Stimulated activated naive CD4-positive, alpha-beta T cell (primary cell): ENCODE results near the gene LAMB4.

ENCODE experiments used
- DNase-seq, 6 experiments: peaks; one replicate each; lab custom pipeline; 2025; lab: John Stamatoyannopoulos, UW

Gene LAMB4, protein sequence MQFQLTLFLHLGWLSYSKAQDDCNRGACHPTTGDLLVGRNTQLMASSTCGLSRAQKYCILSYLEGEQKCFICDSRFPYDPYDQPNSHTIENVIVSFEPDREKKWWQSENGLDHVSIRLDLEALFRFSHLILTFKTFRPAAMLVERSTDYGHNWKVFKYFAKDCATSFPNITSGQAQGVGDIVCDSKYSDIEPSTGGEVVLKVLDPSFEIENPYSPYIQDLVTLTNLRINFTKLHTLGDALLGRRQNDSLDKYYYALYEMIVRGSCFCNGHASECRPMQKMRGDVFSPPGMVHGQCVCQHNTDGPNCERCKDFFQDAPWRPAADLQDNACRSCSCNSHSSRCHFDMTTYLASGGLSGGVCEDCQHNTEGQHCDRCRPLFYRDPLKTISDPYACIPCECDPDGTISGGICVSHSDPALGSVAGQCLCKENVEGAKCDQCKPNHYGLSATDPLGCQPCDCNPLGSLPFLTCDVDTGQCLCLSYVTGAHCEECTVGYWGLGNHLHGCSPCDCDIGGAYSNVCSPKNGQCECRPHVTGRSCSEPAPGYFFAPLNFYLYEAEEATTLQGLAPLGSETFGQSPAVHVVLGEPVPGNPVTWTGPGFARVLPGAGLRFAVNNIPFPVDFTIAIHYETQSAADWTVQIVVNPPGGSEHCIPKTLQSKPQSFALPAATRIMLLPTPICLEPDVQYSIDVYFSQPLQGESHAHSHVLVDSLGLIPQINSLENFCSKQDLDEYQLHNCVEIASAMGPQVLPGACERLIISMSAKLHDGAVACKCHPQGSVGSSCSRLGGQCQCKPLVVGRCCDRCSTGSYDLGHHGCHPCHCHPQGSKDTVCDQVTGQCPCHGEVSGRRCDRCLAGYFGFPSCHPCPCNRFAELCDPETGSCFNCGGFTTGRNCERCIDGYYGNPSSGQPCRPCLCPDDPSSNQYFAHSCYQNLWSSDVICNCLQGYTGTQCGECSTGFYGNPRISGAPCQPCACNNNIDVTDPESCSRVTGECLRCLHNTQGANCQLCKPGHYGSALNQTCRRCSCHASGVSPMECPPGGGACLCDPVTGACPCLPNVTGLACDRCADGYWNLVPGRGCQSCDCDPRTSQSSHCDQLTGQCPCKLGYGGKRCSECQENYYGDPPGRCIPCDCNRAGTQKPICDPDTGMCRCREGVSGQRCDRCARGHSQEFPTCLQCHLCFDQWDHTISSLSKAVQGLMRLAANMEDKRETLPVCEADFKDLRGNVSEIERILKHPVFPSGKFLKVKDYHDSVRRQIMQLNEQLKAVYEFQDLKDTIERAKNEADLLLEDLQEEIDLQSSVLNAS (N-terminal part only)

DNA sequence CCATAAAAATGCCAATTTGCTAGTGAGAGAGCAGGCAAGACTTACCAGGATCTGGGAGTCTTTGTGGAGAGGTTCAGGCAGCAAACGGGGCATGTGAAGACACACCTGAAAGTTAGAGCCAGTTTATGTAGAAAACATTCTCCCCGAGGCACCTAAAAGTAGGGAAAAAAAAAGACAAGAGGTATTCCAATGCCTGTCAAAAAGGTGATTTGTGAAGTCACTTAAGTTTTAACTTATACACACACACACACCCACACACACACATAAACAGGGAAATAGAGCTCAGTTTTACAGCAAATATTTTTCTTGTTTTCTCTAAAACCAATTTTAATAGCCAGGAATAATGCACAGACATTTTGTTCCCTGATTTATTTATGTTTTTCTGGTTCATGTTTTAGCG, at the start of gene LAMB4:
Gene LAMB4 (minus strand): TSS at position 101 of the 400 bp plus-strand sequence. CDS start 7,197 bp downstream, outside the sequence.
- DNase-seq, result no peak

DNA sequence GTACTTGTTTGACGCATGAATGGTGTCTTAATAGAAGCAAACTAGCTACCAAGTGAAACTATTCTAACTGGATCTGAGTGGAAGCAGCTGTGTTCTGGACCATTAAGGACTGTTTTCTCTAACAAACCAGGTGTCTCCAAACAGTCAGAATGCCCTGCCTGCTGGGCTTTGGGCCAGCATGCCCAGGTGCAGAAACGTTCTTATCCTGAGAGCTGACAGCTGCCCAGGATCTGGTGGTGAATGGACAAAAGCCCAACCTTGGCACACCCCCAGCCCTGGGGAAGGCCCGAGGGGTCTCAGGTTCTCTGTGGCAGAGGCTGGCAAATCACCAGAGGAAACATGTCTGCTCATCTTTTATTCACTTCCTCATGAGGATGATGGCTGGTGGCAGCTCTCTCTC, 48.2 kb upstream of the LAMB4 start:
- DNase-seq, result no peak

DNA sequence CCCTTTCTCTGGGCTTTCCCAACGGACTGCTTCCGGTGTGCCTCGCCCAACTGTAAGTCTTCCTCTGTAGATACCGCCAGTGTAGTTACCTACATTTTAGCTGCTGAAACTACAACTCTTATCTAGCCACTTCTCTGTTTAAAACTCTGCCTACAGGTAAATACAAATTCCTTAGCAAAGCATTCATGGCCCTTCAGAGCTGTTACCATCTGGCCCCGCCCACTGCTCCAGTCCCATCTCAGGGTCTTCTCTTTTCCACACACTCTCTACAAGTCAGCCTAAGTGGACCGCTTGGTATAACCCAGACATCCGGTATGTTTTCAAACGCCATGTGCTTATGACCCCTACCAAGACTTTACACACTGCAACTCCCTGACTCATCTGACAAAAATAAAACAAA, 41.0 kb upstream of the LAMB4 start:
- DNase-seq, result no peak

- no peak for DNase-seq
Observed at GRCh38 chr7:108170251-108170650, 40.1 kb upstream of the LAMB4 start.

GRCh38 chr7:108167460-108167859, 37.3 kb upstream of the LAMB4 start:
- no peak for DNase-seq

GRCh38 chr7:108166687-108167086, 36.5 kb upstream of the LAMB4 start:
- DNase-seq, result no peak

- no peak for DNase-seq
Observed at GRCh38 chr7:108165723-108166122, 35.6 kb upstream of the LAMB4 start.

DNA sequence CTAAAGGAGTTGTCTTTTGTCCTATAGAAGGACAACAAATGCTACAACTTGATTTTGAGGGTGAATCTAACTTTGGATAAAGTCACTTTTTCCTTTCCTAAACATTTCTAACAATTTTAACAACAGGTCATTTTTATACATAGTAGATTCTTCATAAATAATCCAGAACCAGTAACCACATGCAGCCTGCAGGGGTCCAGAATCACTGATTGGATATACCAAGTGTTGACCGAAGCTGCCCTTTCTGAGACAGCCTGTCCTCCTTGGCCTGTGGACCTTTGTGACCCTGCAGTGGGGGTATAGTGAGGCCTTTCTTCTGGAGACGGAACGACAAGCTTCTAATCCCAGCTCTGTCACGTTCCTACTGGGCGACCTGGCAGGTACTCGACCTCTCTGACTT, 34.8 kb upstream of the LAMB4 start:
- DNase-seq, result no peak

- no peak for DNase-seq
Observed at GRCh38 chr7:108164342-108164741, 34.2 kb upstream of the LAMB4 start.

GRCh38 chr7:108158776-108159175, 28.6 kb upstream of the LAMB4 start:
- no peak for DNase-seq

- DNase-seq, result no peak
Observed at GRCh38 chr7:108157606-108158335, 27.6 kb upstream of the LAMB4 start.

DNA sequence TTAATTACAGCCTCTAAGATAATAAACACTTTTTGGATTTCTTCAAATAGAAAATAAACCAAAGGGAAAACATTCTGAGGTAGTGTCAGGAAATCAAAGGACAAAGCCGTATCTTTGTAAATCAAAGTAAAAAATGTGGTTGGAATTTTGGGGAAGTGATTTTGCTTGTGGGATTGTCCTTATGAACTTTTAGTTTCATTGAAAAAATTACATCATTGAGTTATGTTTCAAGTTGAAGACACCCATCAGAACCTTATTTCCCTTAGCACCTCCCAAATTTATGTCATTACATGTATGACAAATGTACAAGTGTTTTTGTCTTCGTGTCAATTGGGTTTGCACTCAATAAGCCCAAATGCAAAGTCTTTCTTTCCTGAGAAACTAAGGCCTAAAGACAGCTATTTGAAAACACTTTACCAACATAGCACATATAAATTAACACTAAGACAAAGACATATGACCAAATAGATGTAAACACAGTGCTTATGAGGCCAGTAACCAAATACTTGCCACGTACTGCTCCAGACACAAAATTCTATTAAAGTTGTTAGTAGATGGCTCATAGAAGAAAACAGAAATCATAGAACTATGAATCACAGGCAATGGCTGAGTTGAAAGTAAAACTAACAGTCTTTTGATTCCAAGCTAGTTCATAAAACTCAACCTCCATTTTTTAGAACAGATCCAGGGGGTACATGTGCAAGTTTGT, 26.9 kb upstream of the LAMB4 start:
- no peak for DNase-seq

DNA sequence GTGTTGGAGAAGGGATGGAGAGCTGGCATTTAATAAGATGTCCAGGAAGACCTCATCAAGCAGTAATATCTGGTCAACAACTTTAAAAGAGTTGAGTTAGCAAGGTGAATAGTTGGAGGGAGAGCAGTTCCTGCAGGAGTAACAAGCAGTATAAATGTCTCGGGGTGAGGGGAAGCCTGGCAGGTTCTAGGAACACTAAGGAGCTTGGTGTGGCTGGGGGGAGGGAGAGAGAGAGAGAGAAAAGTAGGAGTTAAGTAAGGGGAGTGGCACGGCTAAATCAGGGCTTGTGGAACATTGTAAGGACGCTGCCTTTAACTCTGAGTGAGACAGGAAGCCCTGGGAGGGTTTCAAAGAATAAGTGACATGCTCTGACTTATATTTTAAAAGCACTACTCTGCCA, 22.0 kb upstream of the LAMB4 start:
- no peak for DNase-seq

- no peak for DNase-seq
Observed at GRCh38 chr7:108149908-108150307, 19.7 kb upstream of the LAMB4 start.

DNA sequence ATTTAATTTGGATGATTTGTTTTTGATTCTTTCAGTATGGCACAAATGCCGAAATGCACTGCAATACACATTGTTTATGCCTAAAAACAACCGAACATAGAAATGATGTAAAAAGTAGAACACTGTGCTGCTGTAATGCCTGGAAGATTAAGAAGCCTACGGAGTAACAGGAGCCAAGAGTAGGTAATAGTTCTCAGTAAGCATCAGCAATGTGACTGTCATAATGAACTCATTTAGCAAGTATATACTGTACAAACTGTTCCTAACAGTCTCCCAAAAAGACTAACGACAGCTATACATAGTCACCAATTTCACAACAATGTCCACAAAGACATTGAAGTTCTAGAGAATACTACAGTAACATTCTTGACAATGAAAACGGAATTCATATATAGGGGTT, 19.0 kb upstream of the LAMB4 start:
- DNase-seq, result no peak

GRCh38 chr7:108147031-108147563, 16.9 kb upstream of the LAMB4 start:
- DNase-seq, result no peak

DNA sequence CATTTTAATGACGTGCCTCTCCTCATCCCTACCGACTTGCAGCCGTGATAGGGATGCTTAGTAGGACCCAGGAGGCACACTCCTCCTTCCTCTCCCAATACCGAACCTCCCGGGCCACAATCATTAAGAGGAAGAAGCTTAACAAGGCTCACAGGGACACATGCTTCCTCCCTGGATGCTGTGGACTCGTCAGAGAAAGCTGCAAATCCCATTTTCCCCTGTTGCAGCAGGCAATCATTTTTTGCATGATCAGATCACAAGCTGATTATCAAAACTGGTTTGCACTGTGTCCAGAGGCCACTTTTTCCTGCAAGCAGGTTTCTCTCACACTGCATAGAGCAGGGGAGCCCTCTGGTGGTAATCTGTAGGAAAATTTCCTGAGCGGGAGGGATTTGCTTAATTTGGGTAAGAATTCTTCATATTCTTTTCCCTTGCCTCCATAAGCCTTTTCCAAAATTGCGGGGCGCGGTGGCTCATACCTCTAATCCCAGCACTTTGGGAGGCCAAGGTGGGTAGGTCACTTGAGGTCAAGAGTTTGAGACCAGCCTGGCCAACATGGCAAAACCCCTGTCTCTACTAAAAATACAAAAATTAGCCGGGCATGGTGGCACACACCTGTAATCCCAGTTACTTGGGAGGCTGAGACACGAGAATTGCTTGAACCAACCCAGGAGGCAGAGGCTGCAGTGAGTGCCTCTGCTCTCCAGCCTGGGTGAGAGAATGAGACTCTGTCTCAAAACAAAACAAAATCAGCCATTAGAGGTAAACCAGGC, 16.1 kb upstream of the LAMB4 start:
- DNase-seq, result peak in 5 of 6 experiments; percentile 1 to 43 (median 16)

GRCh38 chr7:108145401-108145800, 15.2 kb upstream of the LAMB4 start:
- DNase-seq, result no peak

- DNase-seq, result no peak
Observed at GRCh38 chr7:108144931-108145330, 14.8 kb upstream of the LAMB4 start.
